Progenitor cell of endocrine pancreas (in vitro differentiated cells): ENCODE data around the gene ANXA11. TPM values are rescaled to one million over a fixed set of nuclear protein-coding genes. Genes with fewer than 3 reads are reported as not detected.

Experiments used
- DNase-seq: peaks from one replicate; pipeline ENCODE4 v3.0.0; 2021; ENCODE audit warnings: low spot score; ENCODE audit not compliant: unreplicated experiment
- H3K27ac Mint-ChIP-seq: 2 replicates; pipeline ENCODE4 v1.8.0; 2021; ENCODE audit warnings: mild to moderate bottlenecking, moderate library complexity, mixed read lengths
- H3K27me3 Mint-ChIP-seq: 2 replicates; pipeline ENCODE4 v1.8.0; 2021; ENCODE audit warnings: mixed read lengths
- H3K36me3 Mint-ChIP-seq: 2 replicates; pipeline ENCODE4 v1.8.0; 2022; ENCODE audit warnings: mixed read lengths; ENCODE audit not compliant: insufficient read depth
- H3K4me1 Mint-ChIP-seq: 2 replicates; pipeline ENCODE4 v1.8.0; 2021; ENCODE audit warnings: low read depth, mixed read lengths
- H3K4me3 Mint-ChIP-seq: 2 replicates; pipeline ENCODE4 v1.8.0; 2021; ENCODE audit warnings: low read depth, mild to moderate bottlenecking, moderate library complexity, mixed read lengths
- H3K9me3 Mint-ChIP-seq: 2 replicates; pipeline ENCODE4 v1.8.0; 2021; ENCODE audit warnings: low read depth, mixed read lengths
- CTCF ChIP-seq: fragments of 200-600 bp; sonication (generic); IDR thresholded peaks from one replicate; pipeline ENCODE4 v1.5.0; 2021; ENCODE audit warnings: antibody characterized with exemption, mild to moderate bottlenecking; ENCODE audit not compliant: unreplicated experiment
- total RNA-seq: library from RNA; stranded (reverse); gene quantifications from 2 replicates; pipeline ENCODE4 v1.2.1, GENCODE V29; 2021

ANXA11 gene
- total RNA-seq, 1 donor from 2014 or later: 120 TPM

- DNase-seq: no peak
- Mint-ChIP-seq H3K36me3 (peaks cover 1% of the 10 kb centered on the region), H3K4me3 (no peak overlapping the region), H3K27me3 (no peaks in the 10 kb centered on the region), H3K27ac (no peak overlapping the region), H3K9me3 (no peaks in the 10 kb centered on the region), H3K4me1 (peaks cover 4% of the 10 kb centered on the region)
- no peak for TF ChIP-seq CTCF
Observed at GRCh38 chr10:80183436-80183835, 21.9 kb downstream of the ANXA11 start.

- Mint-ChIP-seq H3K36me3 (peaks cover 1% of the 10 kb centered on the region), H3K9me3 (no peaks in the 10 kb centered on the region), H3K27ac (no peak overlapping the region), H3K4me3 (no peak overlapping the region), H3K27me3 (no peaks in the 10 kb centered on the region), H3K4me1 (peaks cover 8% of the 10 kb centered on the region)
- no peak for DNase-seq
- no peak for TF ChIP-seq CTCF
Observed at GRCh38 chr10:80182986-80183385, 22.4 kb downstream of the ANXA11 start.

GRCh38 chr10:80177781-80178636, 27.3 kb downstream of the ANXA11 start:
- DNase-seq: no peak
- no peak overlapping the region for H3K4me3 Mint-ChIP-seq
- H3K4me1 Mint-ChIP-seq: peaks cover 12% of the 10 kb centered on the region
- peak overlapping the region; percentile 51 for H3K27ac Mint-ChIP-seq
- no peak for TF ChIP-seq CTCF
- no peaks in the 10 kb centered on the region for H3K27me3 Mint-ChIP-seq
- H3K36me3 Mint-ChIP-seq: no peaks in the 10 kb centered on the region
- no peaks in the 10 kb centered on the region for H3K9me3 Mint-ChIP-seq

GRCh38 chr10:80176526-80176925, 28.8 kb downstream of the ANXA11 start:
- H3K27me3 Mint-ChIP-seq: no peaks in the 10 kb centered on the region
- DNase-seq: no peak
- H3K4me3 Mint-ChIP-seq: no peak overlapping the region
- H3K36me3 Mint-ChIP-seq: no peaks in the 10 kb centered on the region
- no peak overlapping the region for H3K27ac Mint-ChIP-seq
- H3K4me1 Mint-ChIP-seq: peaks cover 17% of the 10 kb centered on the region
- TF ChIP-seq CTCF: no peak
- H3K9me3 Mint-ChIP-seq: no peaks in the 10 kb centered on the region

GRCh38 chr10:80174641-80175395, 30.5 kb downstream of the ANXA11 start:
- no peak overlapping the region for H3K4me3 Mint-ChIP-seq
- H3K27ac Mint-ChIP-seq: no peak overlapping the region
- H3K4me1 Mint-ChIP-seq: peaks cover 25% of the 10 kb centered on the region
- H3K9me3 Mint-ChIP-seq: no peaks in the 10 kb centered on the region
- H3K36me3 Mint-ChIP-seq: peaks cover 2% of the 10 kb centered on the region
- no peaks in the 10 kb centered on the region for H3K27me3 Mint-ChIP-seq
- DNase-seq: no peak
- no peak for TF ChIP-seq CTCF
